G401.6 (cell line): Measurements from ENCODE around the gene OR7C1.
"Not testable (repeated sequence)": the region's sequence is repeated elsewhere in the genome, so short reads cannot be mapped to it uniquely, and the experiment has no call there.

Experiments
- FAIRE-seq: peaks from 2 replicates; lab custom pipeline; 2012; peaks lifted over from hg19 to GRCh38; lab: Jason Lieb, UNC

Gene OR7C1

GRCh38 chr19:14835011-14835410 is at the start of gene OR7C1, which contains the start of gene OR7A5:
Gene OR7C1, minus strand, starts transcription at chr19:14835185. Its CDS starts 35,049 bp downstream, at chr19:14800136.
Gene OR7A5, minus strand, starts transcription at chr19:14835185. Its CDS starts 6,944 bp downstream, at chr19:14828241.
- no peak for FAIRE-seq

- FAIRE-seq, result peak; percentile 87
These were observed 36.7 kb upstream of the OR7C1 start for GRCh38 chr19:14871619-14872230.

GRCh38 chr19:14868497-14868896 is 33.5 kb upstream of the OR7C1 start:
- no peak for FAIRE-seq

GRCh38 chr19:14848822-14849221 is 13.8 kb upstream of the OR7C1 start, which contains the start of gene OR7A10:
Gene OR7A10, minus strand, starts transcription at chr19:14848922. Its CDS starts 7,045 bp downstream, at chr19:14841877.
- no peak for FAIRE-seq

GRCh38 chr19:14843578-14843977 is 8.6 kb upstream of the OR7C1 start:
- FAIRE-seq, result no peak

- FAIRE-seq, result no peak
These were observed 8.2 kb upstream of the OR7C1 start for GRCh38 chr19:14843169-14843568.

- no peak for FAIRE-seq
These were observed 5.2 kb upstream of the OR7C1 start for GRCh38 chr19:14840206-14840605.

GRCh38 chr19:14837391-14837790 is 2.4 kb upstream of the OR7C1 start:
- no peak for FAIRE-seq

- no peak for FAIRE-seq
These were observed 4.3 kb downstream of the OR7C1 start for GRCh38 chr19:14830702-14831101.

- FAIRE-seq, result no peak
These were observed 9.0 kb downstream of the OR7C1 start for GRCh38 chr19:14826006-14826405.

- FAIRE-seq, result no peak
These were observed 13.0 kb downstream of the OR7C1 start for GRCh38 chr19:14821937-14822336.

- FAIRE-seq, result no peak
These were observed 16.4 kb downstream of the OR7C1 start for GRCh38 chr19:14818588-14818987.

- FAIRE-seq, result no peak
These were observed 17.9 kb downstream of the OR7C1 start for GRCh38 chr19:14817052-14817451.

- no peak for FAIRE-seq
These were observed 19.9 kb downstream of the OR7C1 start for GRCh38 chr19:14814982-14815652.

GRCh38 chr19:14809272-14810057 is 25.5 kb downstream of the OR7C1 start:
- FAIRE-seq, result no peak

GRCh38 chr19:14804765-14805164 is 30.2 kb downstream of the OR7C1 start:
- no peak for FAIRE-seq

GRCh38 chr19:14798760-14799159 is 36.2 kb downstream of the OR7C1 start:
- FAIRE-seq, result no peak

- FAIRE-seq, result no peak
These were observed 39.0 kb downstream of the OR7C1 start for GRCh38 chr19:14796021-14796420.

- FAIRE-seq, result no peak
These were observed 39.8 kb downstream of the OR7C1 start for GRCh38 chr19:14795078-14795721.

GRCh38 chr19:14792250-14792649 is 42.7 kb downstream of the OR7C1 start:
- FAIRE-seq, result not testable (repeated sequence)

- no peak for FAIRE-seq
These were observed 48.5 kb downstream of the OR7C1 start for GRCh38 chr19:14786421-14786851.

- not testable (repeated sequence) for FAIRE-seq
These were observed 49.7 kb downstream of the OR7C1 start for GRCh38 chr19:14785102-14785793.
